AG09309 (cell line): ENCODE results near the gene PDE4D.

ENCODE experiments used
- DNase-seq: peaks from one replicate; pipeline ENCODE4 v3.0.0-alpha.2; 2010; ENCODE audit warnings: low read depth
- H3K4me3 ChIP-seq: 2 replicates; pipeline ENCODE4 v1.5.1; 2011; ENCODE audit warnings: mild to moderate bottlenecking, low read depth, low read length, moderate library complexity; ENCODE audit not compliant: control insufficient read depth
- CTCF ChIP-seq: IDR thresholded peaks from 2 replicates; pipeline ENCODE4 v1.5.1; 2011; ENCODE audit warnings: mild to moderate bottlenecking, low read depth, low read length, inconsistent platforms; ENCODE audit not compliant: insufficient read depth, control insufficient read depth; ENCODE audit errors: missing control alignments

The PDE4D gene

GRCh38 chr5:59151162-59151889 lies 742.2 kb downstream of the PDE4D start:
- no peak overlapping the region for H3K4me3 ChIP-seq
- DNase-seq, result no peak
- TF ChIP-seq CTCF, result no peak

GRCh38 chr5:59149827-59150226 lies 743.7 kb downstream of the PDE4D start:
- TF ChIP-seq CTCF, result no peak
- H3K4me3 ChIP-seq, result no peak overlapping the region
- no peak for DNase-seq

GRCh38 chr5:59149271-59149670 lies 744.3 kb downstream of the PDE4D start:
- H3K4me3 ChIP-seq, result no peak overlapping the region
- no peak for TF ChIP-seq CTCF
- DNase-seq, result no peak

- H3K4me3 ChIP-seq, result no peak overlapping the region
- no peak for DNase-seq
- no peak for TF ChIP-seq CTCF
Measured at GRCh38 chr5:59146729-59147128, 746.8 kb downstream of the PDE4D start.

- no peak for TF ChIP-seq CTCF
- H3K4me3 ChIP-seq, result no peak overlapping the region
- DNase-seq, result no peak
Measured at GRCh38 chr5:59143926-59144333, 749.6 kb downstream of the PDE4D start.

- no peak for TF ChIP-seq CTCF
- DNase-seq, result no peak
- no peak overlapping the region for H3K4me3 ChIP-seq
Measured at GRCh38 chr5:59142927-59143326, 750.6 kb downstream of the PDE4D start.

- no peak for TF ChIP-seq CTCF
- no peak overlapping the region for H3K4me3 ChIP-seq
- DNase-seq, result no peak
Measured at GRCh38 chr5:59142138-59142537, 751.4 kb downstream of the PDE4D start.
